GM19351 (cell line): ENCODE data around the gene NACC2.

Experiments
- ATAC-seq: cut with Tn5 transposase; IDR thresholded peaks from one replicate; pipeline ENCODE4 v1.9.1; 2021; ENCODE audit warnings: mild to moderate bottlenecking, moderate library complexity; ENCODE audit not compliant: unreplicated experiment

NACC2 gene

DNA sequence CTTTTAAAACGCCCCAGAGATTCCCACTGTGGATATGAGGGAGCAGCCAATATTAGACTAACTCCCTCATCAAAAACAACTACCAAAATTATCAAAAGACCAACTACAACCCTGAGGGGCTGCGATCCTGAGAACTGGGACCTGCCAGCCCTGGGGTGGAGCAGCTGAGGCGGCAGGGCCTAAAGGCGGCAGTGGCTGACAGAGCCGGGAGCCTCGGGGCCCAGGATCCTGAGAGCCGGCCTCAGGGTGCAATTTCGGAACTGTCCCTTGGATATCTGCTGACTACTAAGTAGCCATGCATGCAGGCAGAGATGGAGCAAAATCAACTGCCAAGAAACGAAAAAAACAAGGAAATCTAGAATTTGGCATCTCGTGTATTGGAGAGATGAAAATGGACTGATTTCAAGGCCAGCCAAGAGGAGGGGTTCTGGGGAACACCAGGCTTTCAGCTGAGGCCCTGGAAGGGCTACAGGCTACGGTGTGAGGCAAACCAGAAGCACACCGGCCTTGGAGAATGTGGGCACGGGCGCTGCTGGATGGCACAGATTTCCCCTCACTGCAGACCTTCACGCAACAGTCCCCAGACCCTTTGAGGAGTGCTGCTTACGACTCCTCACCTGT, 70.3 kb downstream of the NACC2 start:
- ATAC-seq: no peak

GRCh38 chr9:136024286-136024685, 70.8 kb downstream of the NACC2 start:
- no peak for ATAC-seq

- ATAC-seq: no peak
Observed at GRCh38 chr9:136023410-136024225, 71.5 kb downstream of the NACC2 start.

DNA sequence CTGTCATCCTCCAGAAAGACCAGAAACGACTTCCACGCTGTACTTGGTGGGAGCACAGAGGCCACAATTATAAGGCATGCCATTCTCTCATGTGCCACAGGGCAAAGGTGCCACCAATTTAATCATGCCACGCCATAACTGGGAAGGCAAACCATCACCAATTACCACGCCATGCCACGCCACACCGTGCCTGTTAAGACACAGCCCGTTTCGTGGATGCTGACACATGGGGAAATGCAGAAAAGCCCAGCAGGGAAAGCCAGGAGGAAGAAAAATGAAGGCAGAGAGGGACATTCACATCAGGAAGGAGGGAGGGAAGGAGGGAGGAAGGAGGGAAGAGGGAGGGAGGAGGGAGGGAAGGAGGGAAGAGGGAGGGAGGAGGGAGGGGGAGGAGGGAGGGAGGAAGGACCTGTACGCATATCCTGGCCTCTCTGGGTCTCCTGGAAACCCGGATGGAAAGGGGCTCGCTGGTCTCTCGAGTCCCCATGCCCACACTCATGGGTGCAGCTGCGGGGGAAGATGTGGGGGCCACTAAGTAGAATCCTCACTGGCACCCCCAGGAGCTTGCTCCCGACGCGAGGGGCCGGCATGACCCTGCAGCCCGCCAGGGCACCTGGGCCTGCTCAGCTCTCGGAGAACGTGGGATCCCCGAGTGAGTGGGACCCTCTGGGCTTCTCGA, 72.2 kb downstream of the NACC2 start:
- no peak for ATAC-seq

- no peak for ATAC-seq
Observed at GRCh38 chr9:136021872-136022681, 73.0 kb downstream of the NACC2 start.

GRCh38 chr9:136021171-136021871, 73.8 kb downstream of the NACC2 start:
- ATAC-seq: no peak

GRCh38 chr9:136020671-136021070, 74.4 kb downstream of the NACC2 start:
- no peak for ATAC-seq

DNA sequence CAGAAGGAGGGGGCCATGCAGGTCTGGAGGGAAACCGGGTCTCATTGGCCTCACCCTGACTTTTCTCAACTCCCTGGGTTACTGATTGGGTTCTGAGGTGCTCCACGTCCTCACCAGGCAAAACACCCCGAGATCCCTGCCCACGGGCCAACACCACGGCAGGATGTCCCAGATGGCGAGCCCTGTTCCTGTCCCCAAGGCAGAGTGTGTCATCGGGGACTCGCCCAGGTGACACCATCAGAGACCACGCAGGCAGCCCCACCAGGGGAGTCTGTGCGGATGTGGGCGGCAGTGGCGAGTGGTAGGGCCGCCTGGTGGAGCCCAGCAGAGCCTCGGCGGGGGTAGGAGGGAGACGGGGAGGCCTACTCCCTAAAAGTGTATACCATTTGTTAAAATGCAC, 74.9 kb downstream of the NACC2 start:
- no peak for ATAC-seq

- ATAC-seq: no peak
Observed at GRCh38 chr9:136019681-136020060, 75.4 kb downstream of the NACC2 start.

DNA sequence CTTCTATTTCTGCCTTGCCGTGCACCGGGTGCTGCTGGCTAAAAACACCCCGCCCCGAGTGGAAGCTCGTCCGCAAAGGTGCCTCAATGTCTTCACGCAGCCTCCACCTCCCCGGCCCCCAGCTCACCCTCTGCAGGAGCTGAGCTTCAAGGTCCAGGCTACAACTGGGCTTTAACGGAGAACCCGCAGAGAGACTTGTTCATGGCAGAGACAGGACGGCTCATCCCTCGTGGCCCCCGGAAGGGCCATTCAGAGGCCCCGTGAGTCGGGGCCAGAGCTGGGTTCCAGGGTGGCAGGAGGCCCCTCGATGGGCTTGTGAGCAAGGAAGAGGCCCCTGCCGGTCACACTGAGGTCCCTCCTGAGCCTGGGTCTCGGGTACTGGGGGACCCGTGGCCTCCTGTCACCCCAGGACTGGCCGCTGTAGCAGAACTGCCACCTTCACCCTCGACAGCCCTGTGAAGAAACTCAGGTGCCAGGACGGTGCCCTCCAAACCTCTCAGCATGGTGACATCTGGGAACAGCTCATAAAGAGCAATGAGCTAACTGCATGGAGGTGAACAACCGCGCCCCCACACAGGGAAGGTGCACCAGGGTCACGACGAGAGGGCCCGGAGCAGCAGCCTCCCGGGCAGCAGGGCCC, 75.9 kb downstream of the NACC2 start:
- no peak for ATAC-seq

DNA sequence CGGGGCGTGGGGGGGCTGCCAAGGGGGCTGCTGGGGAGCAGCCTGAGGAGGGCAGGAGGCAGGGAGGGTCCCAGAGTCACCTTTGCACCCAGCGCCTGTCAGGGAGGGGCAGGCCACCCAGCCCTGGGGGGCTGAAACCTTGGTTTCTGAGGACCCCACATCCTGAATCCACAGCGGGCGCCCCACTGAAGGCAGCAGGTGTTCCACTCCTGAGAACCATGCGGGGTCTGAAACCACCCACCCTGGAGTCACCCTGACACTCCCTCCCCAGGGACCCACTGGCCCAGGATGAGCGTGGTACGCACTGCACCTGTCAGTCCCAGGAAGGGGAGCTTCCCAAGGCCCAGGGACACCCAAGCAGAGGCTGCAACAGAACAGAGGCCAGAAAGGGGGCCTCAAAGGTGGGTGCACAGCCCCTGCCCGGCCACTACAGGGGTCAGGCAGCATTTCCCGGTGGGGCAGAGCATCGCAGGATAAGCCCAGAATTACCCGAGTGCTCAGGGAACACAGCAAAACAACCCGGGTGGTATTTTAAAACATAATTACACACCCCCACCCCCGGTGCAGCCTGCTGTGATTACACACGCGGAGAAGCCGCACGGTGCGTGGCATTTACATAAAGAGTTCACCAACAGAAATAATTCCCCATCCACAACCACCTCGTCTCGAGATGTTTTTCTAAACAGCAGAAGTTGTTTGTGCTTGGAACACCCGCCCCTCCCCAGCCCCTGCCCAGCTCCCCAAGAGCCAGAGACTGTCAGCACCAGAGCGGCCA, 76.6 kb downstream of the NACC2 start:
- ATAC-seq: no peak

DNA sequence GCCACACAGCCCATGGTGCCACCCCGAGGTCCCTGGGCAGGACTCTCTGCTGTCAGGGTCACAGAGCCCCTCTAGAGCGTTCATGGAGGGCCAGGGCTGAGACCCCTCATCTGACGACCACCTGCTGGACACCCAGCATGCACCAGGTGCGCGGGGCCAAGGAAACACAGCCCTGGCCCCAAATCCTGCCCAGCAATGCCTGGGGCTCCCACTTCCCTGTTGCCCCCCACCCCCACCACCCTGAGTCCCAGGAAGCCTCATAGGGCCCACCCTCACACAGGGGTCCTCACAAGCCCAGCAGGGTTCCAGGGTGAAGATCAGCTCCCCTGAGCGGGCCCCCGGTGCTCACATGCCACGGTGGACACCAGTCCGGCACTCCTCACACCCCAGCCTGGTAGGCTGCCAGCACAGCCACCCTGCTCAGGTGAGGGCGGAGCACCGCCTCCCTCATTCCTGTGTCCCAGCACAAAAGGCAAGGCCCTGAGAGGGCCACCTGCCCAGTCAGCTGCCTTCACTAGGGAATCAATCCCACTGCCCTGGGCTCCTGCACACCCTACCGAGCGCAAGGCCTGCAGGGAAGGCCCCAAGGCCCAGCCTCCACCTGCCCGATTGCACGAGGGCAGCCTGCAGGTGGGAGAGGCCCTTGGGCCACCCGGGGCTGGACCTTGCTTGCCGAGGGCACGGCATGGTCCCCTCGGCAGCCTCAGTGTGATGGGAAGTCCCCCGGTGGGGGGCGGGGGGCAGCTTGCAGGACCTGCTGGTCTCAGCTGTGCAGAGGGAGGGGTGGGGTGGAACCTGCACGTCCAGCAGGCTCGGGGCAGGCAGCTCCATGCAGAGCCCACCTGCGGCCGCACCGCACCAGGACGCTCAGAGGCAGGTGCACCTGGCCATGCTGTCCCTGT, 77.5 kb downstream of the NACC2 start:
- ATAC-seq: no peak

- ATAC-seq: no peak
Observed at GRCh38 chr9:136016572-136017288, 78.4 kb downstream of the NACC2 start.

- ATAC-seq: no peak
Observed at GRCh38 chr9:136015656-136016571, 79.2 kb downstream of the NACC2 start.

- no peak for ATAC-seq
Observed at GRCh38 chr9:136014924-136015633, 80.0 kb downstream of the NACC2 start.
